NCI-H1105 (cell line): ENCODE measurements around the gene AHRR.

Experiments used
- DNase-seq: peaks from one replicate; lab custom pipeline; 2025; lab: John Stamatoyannopoulos, UW

The AHRR gene

DNA sequence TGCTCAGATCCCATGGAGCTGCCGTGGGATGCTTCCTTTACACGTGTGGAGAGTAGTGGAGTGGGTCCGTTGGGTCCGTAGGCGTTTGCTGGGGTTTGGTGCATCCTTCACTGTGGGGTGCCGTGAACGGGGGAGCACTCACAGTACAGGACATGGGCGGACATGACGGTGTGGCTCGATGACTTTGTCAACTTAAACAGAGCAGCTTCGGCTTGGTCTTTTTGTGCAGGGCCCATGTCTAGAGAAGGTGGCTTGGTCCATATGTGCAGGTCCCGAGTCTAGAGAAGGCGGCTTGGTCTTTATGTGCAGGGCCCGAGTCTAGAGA, 95.1 kb downstream of the AHRR start:
- DNase-seq: no peak

DNA sequence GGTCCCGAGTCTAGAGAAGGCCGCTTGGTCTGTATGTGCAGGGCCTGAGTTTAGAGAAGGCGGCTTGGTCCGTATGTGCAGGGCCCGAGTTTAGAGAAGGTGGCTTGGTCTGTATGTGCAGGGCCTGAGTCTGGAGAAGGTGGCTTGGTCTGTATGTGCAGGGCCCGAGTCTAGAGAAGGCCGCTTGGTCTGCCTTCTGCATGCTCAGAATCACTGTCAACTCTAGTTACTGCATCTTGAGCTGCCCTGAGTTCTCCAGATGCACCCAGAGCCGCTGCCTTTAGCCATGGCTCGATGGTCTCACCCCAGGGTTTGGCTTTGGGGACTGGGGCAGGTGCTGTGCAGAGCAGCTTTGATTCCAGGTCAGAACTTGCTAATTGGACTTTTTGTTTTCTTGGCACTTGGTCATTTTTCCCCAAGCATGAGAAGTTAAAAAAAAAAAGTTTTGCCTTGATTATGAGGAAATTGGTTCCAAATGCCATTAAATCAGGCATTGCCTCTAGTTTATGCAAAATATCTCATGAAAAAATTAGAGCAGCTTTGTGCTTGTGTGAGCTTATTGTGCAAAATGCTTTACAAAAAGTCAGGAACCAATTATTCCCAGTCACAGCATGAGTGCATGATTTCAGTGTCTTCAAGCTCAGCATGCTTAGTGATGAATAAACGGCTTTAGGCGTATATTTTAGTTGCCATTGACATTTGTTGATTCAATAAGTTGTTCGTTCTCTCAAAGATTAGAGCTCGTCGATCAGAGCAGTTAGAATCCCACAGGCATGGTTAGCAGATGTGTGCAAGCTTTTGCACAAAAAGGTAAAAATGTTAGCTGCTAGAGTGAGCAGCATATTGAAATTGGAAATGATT, 96.0 kb downstream of the AHRR start:
- no peak for DNase-seq

DNA sequence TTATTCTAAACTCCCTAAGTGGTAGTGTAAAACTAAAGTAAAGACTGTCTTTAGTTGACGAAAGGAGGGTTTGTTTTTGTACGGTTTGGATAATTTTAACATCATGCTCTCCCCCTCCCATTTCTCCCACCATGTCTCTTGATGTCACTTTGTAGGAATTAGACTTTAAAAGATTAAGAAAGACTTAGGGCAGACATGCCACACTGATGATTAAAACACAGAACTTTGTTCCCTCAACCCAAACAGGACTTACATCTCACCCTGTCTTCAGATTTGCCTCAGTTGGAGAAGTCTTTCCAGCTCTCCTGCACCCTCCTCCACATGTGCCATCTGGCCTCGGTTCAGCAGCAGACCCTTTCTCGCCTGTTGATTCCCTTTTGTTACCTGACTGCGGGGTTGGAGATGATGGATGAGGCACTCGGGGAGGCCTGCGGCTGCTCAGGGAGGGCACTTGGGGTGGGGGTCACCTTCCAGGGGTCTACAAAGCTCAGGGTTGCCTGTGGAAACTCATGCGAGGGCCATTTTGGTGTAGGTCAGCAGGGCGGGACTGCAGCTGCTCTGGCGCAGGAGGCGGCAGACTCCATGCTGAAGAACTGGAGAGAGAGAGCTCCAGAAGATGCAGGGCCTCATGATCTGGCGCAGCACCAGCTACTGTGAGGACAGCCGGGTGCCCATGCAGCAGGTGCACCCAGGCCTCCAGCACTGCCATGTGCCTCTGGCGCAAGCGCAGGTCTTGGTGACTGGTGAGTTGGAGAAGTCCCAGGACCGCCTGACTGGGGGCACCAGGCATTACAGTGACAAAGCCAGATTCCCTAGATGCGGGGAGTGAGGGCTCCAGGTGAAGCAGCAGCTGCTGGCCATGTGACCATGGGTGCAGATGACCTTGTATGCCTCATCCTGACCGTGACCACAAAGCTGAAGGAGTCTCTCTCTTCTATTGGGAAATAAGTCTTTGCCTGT, 96.9 kb downstream of the AHRR start:
- no peak for DNase-seq

DNA sequence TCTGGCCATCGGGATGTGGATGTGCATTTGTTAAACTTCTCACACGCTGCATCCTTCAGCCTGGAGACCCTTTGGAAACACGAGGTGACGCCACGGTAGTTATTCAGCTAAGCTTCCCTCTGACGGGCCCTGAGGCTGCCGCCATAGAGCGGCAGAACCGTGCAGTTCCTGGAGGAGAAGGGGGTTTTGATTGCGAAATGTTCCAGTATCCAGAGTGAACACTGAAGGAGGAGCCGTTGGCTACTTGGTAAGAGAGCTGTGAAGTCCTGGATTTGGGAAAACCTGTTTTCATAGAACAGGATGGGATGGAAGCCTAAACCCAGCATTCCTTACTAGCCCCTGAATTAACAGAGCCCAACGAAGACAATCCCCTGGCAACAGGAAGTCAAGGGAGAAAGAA, 98.5 kb downstream of the AHRR start:
- DNase-seq: no peak

DNA sequence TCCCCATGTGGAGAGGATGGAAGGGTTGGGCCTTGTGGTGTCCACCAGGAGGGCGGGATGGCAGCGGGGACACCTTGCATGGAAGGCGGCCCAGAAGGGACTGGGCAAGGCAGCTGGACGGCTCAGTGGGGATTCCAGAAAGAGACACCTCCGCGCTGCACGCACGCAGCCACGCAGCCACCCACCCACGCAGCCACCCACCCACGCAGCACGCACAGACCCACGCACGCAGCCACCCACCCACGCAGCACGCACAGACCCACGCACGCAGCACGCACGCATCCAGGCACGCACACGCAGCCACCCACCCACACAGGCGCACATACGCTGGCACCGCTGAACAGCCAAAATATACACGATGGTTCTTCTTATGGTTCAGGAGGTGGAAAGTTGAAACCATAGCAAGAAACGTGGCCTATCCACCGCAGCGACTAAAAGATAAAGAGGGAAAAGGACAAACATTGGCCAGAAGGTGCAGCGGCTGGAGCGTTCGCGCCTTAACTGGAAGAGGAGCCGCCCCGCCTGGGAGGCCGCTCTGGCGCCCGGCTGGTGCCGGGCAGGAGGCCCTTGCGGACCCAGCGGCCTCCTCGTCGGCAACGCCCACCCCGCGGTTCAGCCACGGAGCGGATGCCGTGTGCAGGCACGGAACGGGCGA, 99.2 kb downstream of the AHRR start:
- DNase-seq: no peak

DNA sequence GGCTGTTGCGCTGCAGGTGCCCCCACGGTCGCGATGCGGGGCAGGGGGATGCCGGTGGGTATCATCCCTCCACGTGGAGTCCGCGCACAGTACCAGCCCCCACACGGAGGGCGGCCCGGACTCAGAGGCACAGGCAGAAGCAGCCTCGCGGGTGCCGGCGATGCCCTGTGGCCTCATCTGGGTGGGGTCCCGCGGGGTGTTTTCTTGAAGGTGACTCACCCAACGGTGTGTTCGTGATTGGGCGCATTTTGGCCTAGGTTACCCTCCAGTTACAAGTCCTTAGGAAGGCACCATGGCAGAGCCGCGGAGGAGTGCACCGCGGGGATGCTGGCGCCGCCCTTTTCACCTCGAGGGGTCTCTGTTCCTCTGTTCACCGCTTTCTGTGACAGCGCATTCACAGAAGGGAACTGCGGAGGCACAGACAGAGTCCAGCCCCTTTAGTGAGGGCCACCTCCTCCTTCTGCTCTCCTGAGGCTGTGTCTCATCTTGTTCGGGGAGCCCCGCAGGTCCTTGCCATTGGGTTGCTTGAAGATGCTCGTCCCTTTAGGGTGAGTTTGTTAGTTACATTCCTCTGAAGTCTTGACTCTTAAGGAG, 99.9 kb downstream of the AHRR start:
- no peak for DNase-seq

DNA sequence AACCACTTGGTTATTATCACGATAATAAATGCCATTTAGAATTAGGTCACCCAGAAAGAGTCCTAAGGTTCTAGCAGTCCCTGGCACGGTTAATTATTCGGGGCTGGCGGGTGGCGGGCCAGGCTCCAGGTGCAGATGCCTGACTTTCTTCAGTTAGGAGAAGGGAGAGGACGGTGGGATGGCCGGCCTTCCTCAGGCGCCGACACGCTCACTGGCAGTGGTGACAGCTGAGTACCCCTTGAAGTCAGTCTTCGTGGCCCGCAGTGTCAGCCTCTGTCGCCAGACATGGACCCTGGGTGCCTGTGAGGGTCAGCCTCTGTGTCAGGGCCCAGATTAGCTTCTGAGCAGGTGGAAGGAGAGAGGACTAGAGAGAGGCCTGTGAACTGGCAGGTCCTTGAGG, 100.4 kb downstream of the AHRR start:
- DNase-seq: no peak

DNA sequence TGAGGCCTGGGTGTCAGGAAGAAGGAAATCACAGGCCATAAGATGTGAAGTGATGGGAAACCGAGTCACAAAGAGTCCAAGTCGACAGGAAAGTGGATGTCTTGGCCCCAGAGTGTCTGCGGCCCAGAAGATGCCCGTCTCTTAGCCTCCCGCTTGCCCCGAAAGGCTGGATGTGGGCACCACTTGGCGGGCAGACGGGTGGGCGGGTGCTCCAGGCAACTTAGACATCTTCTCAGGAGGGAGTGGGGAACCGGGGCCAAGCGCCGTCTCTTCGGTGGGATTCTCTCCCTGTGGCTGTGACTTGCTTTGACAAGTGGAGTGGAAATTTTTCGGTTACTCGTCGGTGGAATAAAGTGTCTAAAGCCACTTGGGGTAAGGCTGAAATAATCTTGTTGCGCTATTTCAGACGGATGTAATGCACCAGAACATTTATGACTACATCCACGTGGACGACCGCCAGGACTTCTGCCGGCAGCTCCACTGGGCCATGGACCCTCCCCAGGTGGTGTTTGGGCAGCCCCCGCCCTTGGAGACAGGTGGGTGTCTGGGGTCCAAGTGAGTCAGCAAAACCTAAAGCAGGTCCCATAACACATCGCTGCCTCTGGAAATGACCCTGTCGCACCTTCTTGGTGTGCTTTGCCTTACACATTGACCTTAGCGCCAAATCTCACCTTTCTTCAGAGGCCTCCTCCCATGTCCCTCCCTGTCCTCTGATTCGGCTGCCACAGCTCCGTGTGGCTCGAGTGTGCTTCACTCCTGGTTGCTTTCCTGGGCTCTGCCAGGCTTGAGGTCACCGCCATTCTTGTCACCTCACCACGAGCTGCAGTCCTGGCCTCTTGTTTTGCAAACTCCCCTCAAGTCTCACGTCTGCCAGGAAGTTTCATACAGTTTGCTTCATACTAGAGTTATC, 101.1 kb downstream of the AHRR start:
- DNase-seq: no peak

DNA sequence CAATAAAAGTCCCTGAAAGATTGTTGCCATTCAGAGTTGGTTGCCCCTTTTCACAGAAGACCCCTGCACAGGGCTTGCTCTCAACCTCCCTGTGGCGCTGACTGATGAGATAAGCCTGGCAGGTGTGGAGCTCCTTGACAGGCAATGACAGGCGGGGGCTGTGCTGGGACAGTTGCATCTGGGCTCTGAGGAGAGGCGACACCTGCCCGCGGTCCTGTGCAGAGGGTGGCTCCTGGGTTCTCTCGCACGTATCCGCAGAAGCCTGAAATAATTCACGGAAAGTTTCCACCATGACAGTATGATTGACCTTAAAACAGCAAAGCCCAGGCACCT, 101.7 kb downstream of the AHRR start:
- DNase-seq: no peak

DNA sequence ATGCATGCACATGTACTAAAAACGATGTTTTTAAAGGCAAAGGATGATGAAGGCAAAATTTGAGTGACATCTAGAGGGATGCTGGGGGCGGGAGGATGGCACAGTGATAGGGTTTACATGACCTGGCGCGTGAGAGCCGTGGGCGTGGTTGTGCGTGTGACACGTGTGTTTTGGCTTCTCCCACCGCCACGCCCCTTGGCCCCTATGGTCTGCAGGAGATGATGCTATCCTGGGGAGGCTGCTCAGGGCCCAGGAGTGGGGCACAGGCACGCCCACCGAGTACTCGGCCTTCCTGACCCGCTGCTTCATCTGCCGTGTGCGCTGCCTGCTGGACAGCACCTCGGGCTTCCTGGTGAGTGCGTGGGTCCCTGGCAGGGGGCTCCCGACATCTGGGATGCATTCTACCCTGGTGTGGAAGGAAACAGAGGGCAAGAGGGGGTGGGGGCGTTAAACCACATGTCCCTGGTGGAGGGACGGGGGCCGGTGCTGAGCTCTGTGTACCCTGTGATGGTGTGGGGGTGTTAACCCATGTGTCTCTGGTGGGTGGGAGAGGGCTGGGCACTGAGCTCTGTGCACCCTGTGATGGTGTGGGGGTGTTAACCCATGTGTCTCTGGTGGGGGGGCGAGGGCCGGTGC, 102.2 kb downstream of the AHRR start:
- DNase-seq: no peak

DNA sequence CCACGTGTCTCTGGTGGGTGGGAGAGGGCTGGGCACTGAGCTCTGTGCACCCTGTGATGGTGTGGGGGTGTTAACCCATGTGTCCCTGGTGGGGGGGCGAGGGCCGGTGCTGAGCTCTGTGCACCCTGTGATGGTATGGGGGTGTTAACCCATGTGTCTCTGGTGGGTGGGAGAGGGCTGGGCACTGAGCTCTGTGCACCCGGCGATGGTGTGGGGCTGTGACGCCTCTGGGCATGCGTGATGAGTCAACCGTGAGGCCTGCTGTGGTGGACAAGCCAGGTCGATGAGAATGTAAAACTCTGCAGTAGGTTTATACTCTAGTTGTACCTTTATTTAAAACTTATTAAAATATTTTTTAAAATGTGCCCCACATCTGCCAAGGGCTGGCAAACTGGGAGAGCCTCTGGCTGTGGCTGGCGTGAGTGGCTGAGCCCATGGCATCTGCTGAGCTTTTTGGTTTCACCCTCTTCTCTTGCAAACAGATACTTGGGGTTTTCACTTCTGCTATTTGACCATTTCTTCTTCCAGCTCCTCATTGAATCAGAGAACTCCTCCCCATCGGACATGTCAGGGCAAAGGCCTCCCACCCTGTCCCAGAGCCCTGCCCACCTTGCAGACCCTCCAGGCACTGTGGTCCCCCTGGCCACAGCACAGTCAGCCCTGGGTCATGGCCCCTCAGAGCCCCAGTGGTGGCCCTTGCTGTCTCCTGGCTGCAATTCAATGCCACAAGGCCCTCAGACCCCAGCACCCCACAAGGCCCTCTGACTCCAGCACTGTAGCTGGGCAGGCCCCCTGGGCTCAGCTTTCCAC, 103.0 kb downstream of the AHRR start:
- no peak for DNase-seq

DNA sequence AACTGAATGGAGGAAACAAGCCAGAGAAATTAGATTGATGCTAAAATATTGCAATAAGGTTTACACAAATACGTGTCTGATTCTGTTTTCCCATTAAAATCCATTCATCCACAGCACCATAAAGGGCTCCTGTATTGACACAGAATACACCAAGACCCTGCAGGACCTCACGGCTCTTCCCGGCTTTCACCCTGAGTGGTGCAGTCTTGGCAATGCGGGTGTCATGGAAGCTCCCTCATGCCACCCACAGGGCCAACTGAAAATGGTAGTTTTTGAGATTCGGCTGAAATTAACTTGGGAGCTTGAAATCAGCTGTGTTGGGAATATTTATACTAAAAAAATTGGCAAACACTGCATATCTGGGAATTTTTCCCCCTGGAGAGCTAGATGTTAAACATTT, 104.2 kb downstream of the AHRR start:
- peak; percentile 35 for DNase-seq

DNA sequence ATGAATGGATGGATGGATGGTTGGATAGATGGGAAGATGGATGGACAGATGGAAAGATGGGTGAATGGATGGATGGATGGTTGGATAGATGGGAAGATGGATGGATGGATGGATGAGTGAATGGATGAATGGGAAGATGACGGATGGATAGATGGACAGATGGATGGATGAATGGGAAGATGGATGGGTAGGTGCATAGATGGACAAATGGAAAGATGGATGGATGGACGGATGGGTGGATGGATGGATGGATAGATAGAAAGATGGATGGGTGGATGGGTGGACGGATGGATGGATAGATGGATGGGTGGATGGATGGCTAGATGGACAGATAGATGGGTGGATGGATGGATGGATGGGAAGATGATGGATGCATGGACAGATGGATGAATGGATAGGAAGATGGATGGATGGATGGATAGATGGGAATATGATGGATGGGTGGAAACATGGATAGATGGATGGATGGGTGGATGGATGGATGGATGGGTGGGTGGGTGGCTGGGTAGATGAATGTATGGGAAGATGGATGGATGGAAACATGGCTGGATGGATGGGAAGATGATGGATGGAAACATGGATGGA, 105.0 kb downstream of the AHRR start:
- no peak for DNase-seq

DNA sequence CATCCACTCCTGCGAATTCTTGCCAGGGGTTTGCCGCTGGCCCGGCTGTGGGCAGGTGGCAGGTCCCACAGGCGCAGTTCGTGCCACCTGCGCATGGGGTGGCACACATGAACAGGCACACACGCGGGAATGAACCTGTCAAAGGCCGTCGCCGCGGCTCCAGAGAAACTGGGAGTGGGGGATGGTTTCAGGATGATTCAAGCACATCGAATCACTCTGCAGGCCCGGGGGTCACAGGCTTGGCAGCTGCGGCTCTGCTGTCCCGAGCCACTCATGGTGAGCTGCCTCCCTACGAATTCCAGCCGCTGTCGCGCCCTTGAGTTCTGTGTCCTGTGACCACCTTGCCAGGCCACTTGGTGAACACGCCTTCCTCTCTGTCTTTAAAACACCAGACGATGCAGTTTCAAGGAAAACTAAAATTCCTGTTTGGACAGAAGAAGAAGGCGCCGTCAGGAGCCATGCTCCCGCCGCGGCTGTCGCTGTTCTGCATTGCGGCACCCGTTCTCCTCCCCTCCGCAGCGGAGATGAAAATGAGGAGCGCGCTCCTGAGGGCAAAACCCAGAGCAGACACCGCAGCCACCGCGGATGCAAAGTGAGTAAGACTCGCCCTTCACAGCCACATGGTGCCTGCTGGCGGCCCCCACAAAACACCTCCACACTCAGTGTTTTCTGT, 106.0 kb downstream of the AHRR start:
- DNase-seq: no peak

DNA sequence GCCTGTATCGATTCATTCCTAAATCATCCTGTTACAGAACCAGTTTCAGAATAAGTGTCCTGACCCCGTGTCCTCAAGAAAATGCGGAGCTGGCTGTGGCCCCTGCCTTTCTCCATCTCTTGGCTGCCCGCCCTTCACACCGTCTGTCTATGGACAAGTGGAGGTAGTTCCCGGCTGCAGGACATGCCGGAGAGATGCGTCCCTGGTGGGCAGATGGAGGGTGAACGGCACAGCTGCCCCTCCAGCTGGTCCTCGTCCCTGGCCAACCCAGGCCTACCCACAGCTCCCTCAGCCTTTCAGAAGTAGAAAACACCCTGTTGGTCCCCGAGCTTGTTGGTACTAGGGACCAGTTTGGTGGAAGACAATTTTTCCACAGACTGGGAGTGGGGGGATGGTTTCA, 106.7 kb downstream of the AHRR start:
- no peak for DNase-seq

DNA sequence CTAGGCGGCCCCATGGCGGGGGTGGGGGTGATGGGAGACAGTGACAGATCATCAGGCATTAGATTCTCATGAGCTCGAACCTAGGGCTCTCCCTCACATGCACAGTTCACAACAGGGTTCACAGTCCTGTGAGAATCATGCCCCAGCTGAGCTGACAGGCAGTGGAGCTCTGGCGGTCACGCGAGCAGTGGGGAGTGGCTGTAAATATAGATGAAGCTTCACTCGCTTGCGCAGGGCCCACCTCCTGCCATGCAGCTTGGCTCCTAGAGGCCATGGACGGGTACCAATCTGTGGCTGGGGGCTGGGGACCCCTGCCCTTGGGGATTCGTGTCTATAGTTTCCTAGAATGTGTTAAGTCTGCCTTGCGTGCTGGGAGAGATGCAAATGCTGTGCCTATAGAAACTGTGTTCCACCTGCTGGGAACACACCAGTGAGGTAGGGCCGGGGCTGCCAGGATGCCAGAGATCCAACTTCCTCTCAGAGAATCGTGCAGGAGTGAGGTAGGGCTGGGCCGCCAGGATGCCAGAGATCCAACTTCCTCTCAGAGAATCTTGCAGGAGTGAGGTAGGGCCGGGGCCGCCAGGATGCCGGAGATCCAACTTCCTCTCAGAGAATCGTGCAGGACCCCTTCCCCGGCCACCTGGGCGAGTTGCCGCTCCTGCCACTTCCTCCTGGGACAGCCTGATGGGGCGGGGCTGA, 107.4 kb downstream of the AHRR start:
- DNase-seq: no peak

DNA sequence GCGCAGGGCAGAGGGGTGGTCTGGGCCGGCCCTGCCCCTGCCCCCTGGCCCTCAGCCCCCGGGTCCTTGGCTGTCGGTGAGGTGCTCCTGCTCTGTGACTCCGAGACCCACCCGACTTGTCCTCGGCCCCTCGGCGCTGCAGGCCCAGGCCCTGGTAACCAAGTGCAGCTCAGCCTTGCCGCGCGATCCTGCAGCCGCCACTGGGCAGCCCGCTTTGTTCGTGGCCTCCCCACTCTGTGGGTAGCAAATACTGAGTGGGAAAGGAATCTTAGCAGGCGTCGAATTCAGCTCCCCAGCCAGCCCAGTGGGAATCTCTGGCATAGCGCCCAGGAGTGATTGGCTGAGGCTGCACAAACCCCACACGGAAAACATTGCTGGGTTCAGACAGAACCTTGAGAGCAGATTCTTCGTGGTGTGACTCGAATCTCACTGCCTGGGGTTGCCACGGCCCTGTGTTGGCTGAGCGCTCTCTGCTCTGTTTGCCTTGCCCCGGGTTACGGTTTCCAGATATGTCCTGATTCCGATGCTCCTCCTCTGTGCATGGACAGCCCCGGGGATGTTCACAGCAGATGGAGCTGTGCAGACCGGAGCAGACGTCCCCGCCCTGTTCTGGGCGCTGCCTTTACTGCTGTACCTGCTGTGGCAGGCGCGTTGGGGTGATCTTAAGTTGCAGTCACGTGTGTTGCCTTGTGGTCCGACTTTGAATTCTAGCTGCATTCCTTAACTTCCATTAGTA, 108.1 kb downstream of the AHRR start:
- no peak for DNase-seq
